Stimulated activated CD8-positive, alpha-beta memory T cell treated with anti-CD3 and anti-CD28 coated beads, Interleukin-15, amount 100 ng/mL, for 48 hours (primary cell): ENCODE data around the gene PDE10A.

Source experiments
- DNase-seq, 2 donors: peaks; one replicate each; pipeline ENCODE4 v3.0.0-alpha.2; 2020; ENCODE audit warnings: low read depth in 2 of 2

Gene PDE10A

DNA sequence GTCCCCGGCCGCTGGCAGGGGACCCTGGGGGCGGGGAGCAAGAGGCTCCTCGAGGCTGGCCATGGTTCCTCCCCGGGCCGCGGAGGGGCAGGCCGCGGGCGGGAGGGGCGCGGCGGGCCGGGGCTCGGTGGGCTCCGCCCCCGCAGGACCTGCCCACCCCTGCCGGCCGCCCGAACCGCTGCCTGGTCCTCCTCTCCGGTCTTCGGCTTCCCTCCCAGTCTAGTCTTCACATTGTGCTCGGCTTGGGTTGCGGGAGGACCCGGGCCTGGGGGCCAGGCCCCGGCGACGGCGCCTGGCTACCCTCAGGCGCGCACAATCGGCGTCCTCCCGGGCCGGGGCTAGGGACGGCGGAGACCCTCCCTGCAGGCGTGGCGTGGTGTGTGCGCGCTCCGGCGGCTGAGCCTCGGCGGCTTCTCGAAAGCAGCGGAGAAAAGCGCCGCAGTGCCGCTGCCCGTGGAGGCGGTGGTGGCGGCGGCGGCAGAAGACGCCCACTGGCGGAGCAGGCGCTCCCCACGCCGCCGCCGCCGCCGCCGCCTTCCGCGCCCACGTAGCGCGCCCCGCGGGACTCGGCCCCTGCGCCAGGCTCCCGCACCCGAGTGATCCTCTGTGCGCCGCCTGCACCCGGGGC, at the start of gene PDE10A:
Gene PDE10A, minus strand, starts transcription at position 493 of the 628 bp plus-strand sequence. Its CDS starts 430 bp downstream, at position 63.
- no peak for DNase-seq

- DNase-seq, result no peak
Measured at GRCh38 chr6:165708985-165709576, 46.0 kb upstream of the PDE10A start.

- DNase-seq, result no peak
Measured at GRCh38 chr6:165707067-165707853, 44.2 kb upstream of the PDE10A start.

DNA sequence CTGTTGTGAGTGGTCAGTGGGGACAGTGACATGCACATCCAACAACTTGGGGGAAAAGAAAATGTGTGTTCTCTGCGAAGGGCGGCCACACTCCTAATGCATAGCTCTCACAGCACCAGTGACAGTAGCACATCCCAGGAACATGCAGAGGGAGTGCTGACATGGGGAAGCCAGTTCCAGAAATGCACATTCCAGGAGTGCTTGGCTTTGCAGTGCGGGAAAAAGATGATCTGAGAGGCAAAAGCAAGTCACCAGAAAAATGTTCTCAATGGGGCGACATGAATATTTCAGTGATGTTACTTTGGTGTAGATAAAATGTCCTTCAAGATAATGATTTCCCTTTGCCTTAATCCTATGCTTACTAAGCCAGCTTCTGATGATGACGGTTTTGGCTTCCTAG, 42.9 kb upstream of the PDE10A start:
- no peak for DNase-seq

GRCh38 chr6:165704045-165704748, 41.2 kb upstream of the PDE10A start:
- DNase-seq, result no peak

GRCh38 chr6:165702669-165703068, 39.6 kb upstream of the PDE10A start:
- no peak for DNase-seq

GRCh38 chr6:165701564-165702354, 38.7 kb upstream of the PDE10A start:
- no peak for DNase-seq

- no peak for DNase-seq
Measured at GRCh38 chr6:165701005-165701404, 38.0 kb upstream of the PDE10A start.

GRCh38 chr6:165698868-165699267, 35.8 kb upstream of the PDE10A start:
- no peak for DNase-seq

DNA sequence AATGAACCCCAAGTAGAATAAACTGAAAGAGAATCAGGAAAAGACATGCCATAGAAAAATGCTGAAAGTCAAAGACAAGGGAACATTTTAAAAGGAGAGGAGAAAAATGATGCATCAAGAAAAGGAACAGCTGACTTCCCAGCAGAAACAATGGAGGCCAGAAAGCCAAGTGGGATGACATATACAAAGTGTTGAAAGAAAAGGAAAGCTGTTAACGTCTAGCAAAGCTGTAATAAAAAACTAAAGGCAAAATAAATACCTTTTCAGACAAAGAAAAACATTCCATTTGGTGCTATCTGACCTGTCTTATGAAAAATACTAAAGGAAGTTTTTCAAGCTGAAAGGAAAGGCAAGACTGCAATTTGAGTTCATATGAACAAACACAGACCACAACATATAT, 34.1 kb upstream of the PDE10A start:
- DNase-seq, result no peak

GRCh38 chr6:165695722-165696515, 32.9 kb upstream of the PDE10A start:
- DNase-seq, result no peak

DNA sequence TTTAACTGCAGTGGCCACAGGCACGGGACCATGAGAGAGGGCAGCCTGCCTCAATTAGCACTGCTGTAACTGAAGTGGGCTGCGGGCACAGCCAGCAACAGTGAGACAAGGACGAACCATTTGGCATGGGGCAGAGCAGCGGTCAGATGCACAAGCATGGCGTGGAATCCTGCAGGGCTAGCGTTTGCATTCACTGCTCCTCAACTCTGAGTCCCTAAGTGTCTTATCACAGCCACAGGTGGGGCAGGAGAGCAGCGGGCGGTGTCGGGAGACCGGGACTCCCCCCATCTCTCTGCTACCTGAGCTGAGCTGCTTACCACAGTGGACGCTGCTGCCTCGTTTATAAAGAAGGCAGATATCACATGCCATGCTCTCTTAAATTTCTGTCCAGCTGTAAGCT, 31.3 kb upstream of the PDE10A start:
- no peak for DNase-seq

GRCh38 chr6:165692106-165692653, 29.1 kb upstream of the PDE10A start:
- no peak for DNase-seq

- DNase-seq, result no peak
Measured at GRCh38 chr6:165689699-165690098, 26.7 kb upstream of the PDE10A start.

- no peak for DNase-seq
Measured at GRCh38 chr6:165686596-165687365, 23.7 kb upstream of the PDE10A start.

DNA sequence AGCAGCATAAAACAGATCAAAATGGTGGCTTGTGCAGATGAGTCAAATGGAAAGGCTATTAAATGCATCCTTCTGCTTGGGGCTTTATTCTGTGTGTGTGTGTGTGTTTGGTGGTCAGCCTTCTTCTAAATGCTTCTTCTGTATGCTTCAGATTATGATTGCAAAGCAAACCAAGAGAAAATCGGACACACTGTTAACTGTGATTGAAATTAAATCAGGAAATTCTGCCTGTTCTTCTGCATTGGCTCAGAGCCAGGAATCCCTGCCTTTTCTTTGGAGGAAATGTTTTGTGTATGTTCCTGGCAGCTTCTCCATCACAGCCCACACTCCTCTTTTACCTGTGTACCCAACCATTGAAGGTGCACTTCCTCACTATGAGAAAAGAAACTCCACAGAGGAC, 22.3 kb upstream of the PDE10A start:
- DNase-seq, result no peak

DNA sequence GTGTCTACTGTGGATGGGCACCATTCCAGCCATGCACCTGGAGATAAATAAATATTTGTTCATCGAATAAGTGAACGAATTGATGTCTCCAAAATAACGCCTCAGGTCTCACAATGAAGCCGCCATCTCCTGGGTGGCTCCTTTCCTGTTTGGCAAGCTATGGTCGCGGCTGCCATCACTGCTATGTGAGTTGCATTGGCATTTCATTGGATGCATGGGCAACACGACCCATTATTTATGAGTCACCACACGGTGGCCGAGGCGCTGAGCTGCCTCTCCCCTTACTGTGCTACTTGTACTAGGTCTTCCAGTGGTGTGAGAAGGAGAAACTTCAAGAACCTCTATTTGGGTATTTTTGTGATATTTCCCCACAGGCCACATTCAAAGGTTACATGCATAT, 21.3 kb upstream of the PDE10A start:
- DNase-seq, result no peak

DNA sequence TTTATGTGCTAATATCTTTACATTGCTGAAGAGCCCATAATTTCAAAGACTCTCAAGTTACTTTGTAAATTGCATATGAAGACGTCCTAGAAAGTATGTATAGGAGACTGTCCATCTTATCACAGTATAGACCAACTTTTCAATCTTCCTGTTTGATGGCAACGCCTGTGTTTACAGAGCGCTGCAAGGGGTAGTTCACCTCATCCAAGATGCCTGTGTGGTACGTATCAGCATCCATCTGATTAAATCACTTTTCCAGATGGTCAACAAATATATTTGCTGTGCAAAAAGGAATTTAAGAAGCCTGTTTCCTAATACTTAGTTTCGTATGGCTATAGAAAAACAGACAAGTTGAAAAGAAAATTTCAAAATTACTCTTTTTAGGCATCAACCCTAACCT, 17.9 kb upstream of the PDE10A start:
- no peak for DNase-seq

GRCh38 chr6:165679326-165679725, 16.3 kb upstream of the PDE10A start:
- DNase-seq, result no peak

GRCh38 chr6:165678904-165679303, 15.9 kb upstream of the PDE10A start:
- no peak for DNase-seq
